ENCODE results near the gene COL21A1.
"Not testable (repeated sequence)": the region's sequence is repeated elsewhere in the genome, so short reads cannot be mapped to it uniquely, and the experiment has no call there.

The COL21A1 gene

DNA sequence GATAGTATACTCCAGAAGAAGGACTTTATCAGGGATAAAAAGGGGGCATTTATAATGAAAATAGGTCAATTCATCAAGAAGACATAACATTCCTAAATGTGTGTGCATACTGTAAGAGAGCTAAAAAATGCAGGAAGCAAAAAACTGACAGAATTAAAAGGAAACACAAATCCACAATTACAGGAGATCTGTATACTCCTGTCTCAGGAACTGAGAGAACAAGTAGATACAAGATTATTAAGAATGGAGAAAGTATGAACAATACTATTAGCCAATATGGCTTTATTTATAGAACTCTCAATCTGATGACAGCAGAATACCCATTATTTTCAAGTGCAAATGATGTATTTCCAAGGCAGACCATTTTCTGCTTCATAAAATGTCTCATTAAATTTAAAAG is 204.3 kb downstream of the COL21A1 start:
- DNase-seq = no peak

DNA sequence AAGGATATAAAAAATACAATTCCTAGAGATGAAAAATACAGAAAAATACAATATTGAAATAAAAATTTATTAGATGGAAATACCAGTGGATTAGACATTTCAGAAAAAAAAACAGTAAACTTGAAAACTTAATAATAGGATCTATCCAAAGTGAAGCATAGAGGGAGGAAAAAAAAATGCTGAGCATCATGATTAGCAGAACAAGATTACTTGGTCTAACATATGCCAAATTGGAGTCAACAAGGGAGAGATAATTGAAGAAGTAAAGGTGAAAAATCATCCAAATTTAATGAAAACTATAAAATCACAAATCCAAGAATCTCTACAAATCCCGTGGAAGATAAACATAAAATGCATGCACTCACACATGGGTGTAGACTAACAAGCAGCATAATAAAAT is 205.8 kb downstream of the COL21A1 start:
- no peak for DNase-seq

DNA sequence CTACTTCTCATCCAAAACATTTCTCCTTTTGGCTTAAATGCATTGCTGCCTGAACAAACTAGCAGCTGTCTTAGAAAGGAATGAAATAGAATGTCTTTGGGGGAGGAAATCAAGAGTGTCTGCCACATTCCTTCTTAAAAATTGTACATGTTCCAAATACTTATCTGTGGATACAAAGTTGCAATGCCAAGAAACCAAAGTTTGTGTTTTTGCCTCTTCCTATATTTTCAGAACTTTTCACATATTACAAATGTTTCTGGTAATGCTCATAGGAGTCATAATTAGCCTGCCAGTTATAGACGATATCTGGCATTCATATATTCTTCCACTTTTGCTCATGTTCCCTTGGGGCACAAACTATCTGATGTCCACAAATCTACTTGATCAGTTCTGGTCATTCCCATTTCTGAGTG is 206.5 kb downstream of the COL21A1 start:
- no peak for DNase-seq

DNA sequence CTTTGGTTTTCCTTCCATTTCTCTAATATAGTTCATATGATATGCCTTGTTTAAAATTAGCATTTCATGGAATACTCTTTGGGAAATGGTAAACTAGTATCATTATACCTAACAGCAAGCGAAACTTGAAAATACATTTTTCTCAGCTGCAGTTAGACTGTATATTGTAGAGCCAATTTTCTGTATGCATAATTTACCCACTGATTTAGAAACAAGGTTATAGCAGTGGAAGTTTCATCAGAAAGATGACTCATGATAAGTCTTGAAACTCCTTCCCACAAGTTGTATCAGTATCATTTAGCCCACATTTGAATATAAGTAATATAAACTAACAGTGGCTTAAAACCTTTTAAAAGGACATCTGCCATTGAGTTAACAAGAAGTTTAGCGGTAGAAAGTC is 207.2 kb downstream of the COL21A1 start:
- no peak for DNase-seq

DNA sequence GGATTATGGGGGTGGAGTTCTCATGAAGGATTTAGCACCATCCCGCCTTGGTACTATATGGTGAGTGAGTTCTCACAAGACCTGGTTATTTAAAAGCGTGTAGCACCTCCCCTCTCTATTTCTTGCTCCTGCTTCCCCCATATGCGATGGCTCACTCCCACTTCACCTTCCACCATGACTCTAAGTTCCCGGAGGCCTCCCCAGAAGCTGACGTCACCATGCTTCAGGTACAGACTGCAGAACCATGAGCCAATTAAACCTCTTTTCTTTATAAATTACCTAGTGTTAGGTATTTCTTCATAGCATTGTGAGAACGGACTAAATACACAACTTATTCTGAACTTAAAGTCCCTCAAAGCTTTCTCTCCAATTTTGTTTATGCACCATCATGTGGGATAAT is 208.6 kb downstream of the COL21A1 start:
- DNase-seq = no peak

DNA sequence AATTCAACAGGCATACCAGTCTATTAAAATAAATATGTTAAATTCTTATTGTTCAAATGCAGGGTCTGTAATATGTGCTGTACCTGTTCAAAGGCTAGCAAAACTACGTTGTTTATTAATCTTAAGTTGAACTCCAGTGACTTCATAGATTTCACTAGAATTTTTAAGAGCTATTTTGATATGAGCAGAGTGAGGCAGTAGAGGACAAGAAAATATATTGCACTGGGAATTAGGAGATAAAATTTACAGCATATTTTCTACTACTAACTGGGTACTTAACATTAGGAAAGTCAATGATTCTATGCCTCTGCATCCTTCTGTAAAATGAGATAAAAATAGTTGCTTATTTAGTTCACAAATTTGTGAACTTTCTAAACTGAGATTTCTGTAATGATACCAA is 209.8 kb downstream of the COL21A1 start:
- DNase-seq = no peak

DNA sequence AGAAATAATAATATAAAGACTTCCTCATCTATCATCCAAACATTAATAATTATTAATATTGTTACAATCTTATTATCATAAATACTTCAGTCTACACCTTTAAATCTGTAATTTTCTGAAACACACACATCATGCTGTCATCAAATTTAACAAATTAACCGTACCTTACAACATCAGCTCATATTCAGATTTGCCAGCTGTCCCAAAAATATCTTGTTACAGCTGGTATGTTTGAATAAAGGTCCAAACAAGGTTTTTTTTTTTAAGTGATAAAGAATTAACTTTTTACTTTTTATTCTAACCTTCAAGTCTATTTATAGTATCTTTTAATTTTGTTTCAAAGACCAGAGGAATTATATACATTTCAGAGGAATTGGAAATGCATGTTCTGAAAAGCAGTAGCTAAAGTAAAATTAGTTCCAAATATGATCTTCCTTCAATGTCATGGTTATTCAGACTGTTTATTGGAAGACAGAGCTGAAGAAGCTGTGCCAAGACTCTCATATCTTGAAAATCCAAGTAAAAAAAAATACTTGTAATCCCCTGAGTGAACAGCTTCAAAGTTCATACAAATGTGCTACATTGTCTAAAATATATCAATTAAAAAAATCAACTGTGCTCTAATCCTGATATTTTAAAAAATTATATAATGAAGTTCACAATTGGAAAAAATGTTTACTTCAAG is 210.3 kb downstream of the COL21A1 start:
- DNase-seq = no peak

DNA sequence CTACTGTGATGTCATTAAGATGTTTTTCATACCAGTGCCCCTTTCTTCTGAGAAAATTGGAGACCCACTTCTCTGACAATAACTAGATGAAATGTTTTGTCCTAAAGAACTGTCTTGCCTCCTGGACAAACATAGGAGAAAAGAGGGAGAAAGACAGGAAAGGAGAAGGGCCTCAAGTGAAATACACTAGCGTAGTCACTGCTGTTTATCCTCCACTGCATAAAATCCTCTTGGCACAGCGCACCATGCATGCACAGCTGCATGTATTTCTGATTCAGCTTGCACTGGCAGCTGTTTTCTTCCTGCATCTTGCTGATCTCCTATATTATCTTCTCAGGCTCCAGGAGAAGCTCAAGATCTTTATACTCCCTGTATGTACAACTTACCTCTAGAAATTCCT is 214.0 kb downstream of the COL21A1 start:
- DNase-seq = no peak

DNA sequence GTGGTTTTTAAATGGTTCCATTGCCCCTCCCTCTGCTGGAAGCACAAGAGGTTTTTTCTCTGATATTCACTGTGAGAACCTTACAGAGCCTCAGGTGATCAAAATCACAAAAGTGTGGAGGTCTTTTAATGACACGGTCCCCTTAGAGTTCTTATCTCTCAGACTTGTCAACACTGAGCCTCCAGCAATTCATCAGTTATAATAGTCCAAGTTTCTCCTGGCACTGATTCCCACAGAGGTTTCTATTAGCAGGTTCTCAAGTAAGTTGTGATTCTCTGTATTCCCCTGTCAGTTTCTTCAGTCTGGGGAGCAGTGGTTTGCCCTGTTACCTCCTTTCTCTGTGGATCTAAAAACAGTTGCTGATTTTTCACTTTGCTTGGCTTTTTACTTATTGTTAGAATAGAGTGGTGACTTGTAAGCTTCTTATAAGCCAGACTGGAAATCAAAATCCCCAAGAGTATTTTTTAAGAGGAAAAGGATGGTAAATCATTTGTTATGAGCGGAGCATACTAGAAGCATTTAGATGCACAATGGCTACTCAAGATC is 214.6 kb downstream of the COL21A1 start:
- DNase-seq = no peak

DNA sequence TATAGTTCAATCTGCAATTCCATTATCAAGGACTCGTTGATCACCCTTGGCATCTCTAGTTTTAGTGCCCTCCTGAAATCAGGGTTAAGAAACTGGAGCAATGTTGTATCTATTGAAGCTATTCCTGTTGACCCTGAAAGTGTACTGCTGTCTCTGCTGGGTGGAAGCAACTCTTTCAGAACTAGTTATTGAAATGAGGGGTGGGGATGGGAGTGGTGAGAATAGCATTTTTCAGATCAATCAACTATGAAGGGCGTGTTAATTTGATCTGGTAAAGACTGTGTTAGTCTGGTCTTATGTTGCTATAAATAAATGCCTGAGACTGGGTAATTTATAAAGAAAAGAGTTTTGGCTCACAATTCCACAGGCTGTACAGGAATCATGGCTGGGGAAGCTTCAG is 219.5 kb downstream of the COL21A1 start:
- no peak for DNase-seq

DNA sequence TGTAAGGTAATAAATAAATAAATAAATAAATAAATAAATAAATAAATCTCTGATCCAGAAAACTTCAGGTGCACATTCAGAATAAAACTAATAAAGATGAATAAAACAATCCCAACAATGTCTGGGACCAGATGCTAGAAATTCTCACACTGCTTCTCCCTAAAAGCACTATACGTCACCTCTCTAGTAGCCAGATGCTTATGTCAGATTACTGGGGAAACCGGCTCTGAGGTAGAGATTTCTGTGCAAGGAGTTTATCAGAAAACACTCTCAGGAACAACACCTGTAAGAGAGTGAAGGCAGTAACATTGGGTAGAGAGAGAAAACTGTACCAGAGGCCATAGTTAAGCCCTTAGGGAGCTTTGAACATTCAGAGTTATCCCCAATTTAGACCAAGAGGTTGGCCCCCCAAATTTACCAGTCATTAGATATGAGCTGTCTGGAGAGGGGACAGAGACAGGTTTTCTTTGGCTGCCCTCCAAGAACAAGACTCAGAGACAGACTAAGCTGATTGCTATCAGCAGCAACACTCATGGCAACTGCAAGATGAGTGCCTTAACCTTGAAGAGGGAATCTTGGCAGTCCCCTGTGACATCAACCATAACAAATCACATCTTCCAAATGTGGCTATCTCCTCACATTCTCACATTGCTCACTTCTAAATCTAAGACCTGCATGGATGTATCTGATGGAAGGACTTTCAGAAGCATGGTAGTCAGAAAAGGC is 220.8 kb downstream of the COL21A1 start:
- no peak for DNase-seq

DNA sequence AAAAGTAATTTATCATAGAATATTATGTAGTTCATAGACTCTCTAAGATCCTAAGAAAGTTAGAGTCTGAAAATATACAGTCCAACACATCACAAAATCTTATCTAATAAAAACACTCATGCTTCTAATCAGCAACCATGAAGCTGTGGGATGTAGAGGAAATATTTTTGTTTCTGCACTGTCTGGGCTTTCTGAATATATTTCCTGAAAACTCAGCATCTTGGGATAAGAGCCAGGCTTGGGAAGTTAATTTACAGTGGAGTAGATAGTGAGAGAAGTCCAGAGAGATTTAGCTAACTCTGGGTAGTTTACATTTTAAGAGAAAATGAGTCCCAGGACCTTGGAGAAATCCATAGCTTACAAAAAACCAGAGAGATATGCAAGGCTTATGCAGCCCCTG is 221.6 kb downstream of the COL21A1 start:
- DNase-seq = no peak

DNA sequence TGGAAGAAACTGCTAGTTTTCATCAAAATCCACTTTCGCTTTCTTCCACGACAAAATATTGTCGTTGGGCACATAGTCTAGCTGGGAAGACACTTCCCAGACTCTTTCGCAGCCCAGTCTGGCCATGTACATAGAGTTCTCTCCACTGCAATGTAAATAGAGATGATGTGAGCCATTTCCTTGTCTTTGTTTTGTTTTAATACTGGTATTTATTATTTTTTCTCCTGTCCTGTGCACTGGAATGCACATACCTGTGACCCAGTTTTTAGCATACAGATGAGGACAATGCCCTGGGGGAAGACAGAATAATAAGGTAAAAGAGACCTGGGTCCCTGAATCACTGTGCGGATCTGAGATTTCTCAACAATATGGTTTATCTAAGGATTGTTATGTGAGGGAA is 222.4 kb downstream of the COL21A1 start:
- no peak for DNase-seq

DNA sequence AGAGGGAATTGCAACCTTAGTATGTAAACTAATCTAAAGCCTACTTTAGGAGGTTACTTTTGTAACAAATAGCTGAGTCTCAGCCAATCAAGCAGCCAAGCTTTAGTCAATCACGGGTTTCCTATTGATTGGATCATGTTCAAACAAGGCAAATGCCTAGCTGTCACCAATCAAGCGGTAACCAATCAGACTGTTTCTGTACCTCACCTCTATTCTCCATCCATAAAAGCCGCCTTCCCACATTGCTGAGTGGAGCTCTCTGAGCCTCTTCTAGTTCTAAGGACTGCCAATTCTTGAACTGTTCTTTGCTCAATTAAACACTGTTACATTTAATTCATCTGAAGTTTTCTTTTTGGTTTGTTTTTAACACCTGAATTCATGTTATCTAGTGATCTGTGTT is 223.6 kb downstream of the COL21A1 start:
- no peak for DNase-seq

DNA sequence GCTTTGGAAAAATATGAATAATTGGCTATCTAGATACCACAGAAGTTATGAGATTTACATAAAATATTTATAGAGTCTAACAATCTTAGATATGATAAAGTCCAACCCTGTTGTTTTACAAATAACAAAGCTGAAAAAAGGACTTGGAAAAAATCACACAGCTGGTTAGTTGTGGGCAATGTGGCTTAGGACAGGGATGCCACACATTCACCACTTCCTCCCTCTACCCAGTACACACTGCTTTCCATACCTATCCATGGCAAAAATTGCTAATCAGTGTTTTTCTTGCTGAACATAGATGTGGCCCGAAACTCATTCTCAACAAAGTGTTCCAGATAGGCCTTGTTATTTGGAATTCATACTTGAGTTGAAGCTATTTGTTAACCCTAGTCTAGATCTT is 224.7 kb downstream of the COL21A1 start:
- no peak for DNase-seq

DNA sequence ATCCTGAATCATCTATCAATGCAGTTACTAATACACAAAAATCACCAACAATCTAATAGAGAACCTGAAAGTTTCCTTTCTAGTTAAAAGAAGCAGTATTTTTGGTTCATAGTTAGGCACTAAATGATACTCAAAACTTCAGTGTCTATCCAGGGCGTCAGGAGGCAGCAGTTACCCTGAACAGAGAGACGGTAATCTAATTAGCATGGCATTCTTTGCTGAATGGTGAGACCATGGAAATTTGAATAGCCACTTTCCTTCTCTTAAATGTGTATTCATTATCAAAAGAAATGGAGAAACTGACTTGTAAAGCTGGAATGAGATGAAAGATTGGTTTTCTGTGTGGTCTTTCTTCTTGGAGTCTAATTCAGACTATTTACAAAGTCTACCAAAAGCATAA is 225.4 kb downstream of the COL21A1 start:
- DNase-seq = no peak

DNA sequence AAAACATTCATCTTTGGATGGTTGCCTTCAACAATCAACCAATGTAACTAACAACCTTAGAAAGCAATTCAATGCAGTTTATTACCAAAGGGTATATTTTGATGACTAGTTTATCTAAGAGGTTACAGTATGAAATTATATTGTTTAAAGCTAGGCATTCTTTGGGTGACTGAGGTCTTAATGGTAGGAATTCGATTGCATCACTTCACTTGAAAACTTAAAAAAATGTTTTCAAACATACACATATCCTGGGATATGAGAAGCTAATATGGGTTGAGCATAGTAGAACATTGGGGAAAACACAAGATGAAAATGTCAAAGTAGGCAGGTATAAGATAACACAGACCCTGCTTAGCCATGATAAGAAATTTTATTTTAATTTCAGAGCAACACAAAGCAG is 227.4 kb downstream of the COL21A1 start:
- no peak for DNase-seq

DNA sequence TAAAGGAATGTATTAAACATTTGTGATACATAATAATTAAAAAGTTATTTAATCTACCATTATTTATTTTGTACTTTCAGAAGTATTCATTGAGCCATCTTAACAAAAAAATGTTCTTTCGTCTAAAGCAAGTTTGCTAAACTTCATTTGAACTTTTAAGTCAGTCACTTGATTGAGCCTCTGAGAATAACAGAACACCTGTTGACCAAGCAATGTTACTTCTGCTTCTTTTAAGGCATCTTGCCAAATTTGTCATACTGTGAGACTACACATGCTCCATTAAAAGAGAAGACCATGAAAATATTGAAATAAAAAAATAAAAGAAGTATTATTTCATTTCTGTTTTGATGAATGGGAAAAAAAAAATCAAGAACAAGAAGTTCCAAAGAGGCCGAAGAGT is 230.2 kb downstream of the COL21A1 start:
- DNase-seq = no peak

DNA sequence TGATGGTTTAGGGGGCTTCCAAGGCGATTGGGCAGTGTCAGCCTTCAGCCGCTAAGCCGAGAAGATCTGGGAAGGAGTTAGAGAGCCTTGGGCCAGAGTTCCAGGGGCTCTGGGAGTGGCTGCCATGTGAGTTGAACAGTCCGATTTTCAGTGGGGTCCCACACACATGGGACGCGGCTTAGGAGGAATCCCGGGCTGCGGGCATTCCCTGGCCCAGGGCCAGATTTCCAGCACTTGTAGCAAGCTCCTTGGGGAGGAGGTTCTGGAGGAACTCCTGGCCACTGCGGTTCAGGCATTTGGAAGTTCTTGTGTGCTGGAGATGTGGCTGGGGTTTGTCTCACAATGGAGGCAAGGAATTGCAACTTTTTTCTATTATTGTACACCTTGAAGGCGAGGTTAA is 233.3 kb downstream of the COL21A1 start:
- DNase-seq = not testable (repeated sequence)

DNA sequence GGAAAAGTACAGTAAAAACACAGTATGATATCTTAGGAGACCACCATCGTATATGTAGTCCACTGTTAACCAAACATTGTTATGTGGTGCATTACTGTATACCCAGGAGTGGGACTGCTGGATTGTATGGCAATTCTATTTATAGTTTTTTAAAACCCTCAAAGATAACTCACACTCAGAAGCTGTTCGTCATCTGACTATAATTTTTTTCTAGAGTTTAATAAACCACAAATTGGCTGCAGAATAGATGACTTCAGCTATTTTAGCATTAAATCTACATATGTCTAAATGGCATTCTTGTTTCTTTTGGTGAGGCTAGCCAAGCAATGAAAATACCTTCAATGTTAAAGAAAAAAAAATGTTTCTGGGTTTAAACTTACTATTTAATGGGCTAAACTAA is 237.7 kb downstream of the COL21A1 start:
- no peak for DNase-seq
